C4-2B (cell line): Measurements from ENCODE around the gene AFF3.

Source experiments
- H3K27ac ChIP-seq: fragments of 450-650 bp; 2 replicates; pipeline ENCODE4 v1.5.1; 2017
- ZFX ChIP-seq: fragments of 450-650 bp; IDR thresholded peaks from 2 replicates; pipeline ENCODE4 v1.6.1; 2017
- TF ChIP-seq, protein P1 (sequence below): fragments of 450-650 bp; conservative IDR thresholded peaks from 2 replicates; pipeline ENCODE4 v1.5.1; 2017; ENCODE audit warnings: mild to moderate bottlenecking

Gene AFF3

DNA sequence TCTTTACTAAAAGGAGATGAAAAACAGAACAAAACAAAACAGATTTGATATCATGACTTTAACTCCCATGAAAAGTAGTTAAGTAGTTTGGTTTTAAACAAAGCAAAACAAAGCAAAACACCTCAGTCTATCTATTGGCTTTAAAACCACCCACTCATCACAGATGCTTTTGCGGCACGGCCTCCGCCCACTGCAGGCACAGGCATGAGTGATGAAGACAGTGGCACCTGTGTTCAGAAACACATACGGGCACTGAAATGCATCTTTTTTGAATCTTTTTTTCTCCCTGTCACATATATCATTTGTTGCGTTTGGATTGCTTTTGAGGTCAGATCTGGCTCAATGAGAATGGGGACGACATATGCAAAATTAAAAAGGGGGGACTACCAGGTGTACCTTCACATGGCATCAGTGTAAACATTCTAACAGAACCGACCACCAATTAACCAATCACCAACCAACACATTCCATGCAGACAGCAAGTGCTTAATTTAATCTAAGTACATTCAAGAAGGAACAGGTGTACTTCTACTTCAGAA, 505.2 kb downstream of the AFF3 start:
- no peak for TF ChIP-seq ZFX
- TF ChIP-seq, protein P1, sequence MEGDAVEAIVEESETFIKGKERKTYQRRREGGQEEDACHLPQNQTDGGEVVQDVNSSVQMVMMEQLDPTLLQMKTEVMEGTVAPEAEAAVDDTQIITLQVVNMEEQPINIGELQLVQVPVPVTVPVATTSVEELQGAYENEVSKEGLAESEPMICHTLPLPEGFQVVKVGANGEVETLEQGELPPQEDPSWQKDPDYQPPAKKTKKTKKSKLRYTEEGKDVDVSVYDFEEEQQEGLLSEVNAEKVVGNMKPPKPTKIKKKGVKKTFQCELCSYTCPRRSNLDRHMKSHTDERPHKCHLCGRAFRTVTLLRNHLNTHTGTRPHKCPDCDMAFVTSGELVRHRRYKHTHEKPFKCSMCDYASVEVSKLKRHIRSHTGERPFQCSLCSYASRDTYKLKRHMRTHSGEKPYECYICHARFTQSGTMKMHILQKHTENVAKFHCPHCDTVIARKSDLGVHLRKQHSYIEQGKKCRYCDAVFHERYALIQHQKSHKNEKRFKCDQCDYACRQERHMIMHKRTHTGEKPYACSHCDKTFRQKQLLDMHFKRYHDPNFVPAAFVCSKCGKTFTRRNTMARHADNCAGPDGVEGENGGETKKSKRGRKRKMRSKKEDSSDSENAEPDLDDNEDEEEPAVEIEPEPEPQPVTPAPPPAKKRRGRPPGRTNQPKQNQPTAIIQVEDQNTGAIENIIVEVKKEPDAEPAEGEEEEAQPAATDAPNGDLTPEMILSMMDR = no peak
- H3K27ac ChIP-seq = no peak overlapping the region

DNA sequence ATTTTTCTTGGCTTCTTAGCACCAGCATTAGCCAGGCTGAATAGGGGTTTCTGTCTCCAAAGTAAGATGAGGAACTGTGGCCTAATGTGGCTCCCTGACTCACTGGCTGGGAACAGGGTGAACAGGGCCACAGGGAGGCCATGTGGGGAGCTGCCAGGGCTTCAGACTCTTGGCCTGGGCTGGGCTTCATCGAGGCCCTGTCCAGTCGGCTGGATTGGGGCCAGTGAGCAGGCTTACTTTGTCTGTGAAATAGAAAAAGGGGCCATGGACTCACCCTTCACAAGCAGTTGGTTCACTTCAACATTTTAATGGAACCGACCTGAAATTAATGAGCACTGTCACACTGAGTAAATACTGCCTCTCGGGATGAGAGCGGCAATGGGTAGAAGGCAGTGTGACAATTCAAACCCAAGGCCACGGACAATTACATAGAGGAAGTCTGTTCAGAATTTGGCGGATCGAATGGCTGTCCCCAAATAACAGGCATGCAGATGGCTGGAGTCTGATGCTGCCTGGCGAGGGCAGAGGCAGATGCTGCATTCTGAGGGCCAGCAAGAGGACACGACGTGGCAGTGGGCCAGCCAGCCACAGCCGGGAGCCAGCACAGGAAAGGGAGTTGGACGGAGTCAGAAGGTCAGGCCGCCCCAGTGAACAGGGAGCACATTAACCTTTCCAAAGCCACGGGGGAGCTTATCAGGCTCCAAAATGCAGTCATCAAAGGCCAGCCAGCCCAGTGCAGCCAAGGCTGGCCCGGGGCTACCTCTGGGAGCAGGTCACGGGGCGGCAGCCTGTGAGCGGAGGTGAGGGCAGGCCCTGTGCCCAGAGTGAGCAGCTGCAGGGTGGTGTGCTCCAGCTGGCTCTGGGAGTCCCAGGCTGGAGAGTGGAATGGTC, 506.0 kb downstream of the AFF3 start:
- no peak overlapping the region for H3K27ac ChIP-seq
- TF ChIP-seq ZFX = no peak
- TF ChIP-seq, protein P1 = no peak

DNA sequence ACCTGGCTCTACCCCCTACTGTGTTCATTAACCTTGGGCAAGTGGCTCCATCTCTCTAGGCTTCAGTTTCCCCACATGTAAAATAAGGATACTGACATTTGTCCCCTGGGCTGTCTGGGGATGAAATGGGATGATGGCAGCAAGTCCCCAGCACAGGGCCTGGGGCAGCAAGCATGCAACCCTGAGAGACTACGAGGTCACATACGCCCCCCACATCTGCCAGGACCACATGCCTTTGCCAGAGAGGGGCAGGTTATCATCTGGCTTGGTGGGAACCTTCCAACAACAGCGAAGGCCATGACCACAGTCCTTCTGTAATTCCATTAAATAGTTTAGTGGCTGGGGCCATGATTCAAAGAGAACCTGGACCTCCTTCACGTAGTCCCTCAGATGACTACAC, 506.7 kb downstream of the AFF3 start:
- no peak for TF ChIP-seq ZFX
- TF ChIP-seq, protein P1 = no peak
- H3K27ac ChIP-seq = no peak overlapping the region

GRCh38 chr2:99634234-99634633, 508.2 kb downstream of the AFF3 start:
- H3K27ac ChIP-seq = no peak overlapping the region
- TF ChIP-seq, protein P1 = no peak
- TF ChIP-seq ZFX = no peak

GRCh38 chr2:99631700-99632099, 510.7 kb downstream of the AFF3 start:
- TF ChIP-seq, protein P1 = no peak
- TF ChIP-seq ZFX = no peak
- no peak overlapping the region for H3K27ac ChIP-seq

DNA sequence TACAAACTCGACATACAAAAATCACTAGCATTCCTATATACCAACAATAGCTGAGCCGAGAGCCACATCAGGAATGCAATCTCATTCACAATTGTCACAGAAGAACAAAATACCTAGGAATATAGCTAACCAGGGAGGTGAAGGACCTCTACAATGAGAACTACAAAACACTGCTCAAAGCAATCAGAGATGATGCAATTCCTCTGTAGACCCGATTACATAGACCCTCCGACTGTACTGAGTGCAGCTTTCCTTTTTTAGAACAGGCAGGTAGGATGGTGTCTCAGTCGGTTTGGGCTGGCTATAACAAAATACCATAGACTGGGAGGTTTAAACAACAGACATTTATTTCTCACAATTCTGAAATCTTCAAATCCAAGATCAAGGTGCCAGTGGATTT, 513.1 kb downstream of the AFF3 start:
- H3K27ac ChIP-seq = no peak overlapping the region
- no peak for TF ChIP-seq ZFX
- TF ChIP-seq, protein P1 = no peak

DNA sequence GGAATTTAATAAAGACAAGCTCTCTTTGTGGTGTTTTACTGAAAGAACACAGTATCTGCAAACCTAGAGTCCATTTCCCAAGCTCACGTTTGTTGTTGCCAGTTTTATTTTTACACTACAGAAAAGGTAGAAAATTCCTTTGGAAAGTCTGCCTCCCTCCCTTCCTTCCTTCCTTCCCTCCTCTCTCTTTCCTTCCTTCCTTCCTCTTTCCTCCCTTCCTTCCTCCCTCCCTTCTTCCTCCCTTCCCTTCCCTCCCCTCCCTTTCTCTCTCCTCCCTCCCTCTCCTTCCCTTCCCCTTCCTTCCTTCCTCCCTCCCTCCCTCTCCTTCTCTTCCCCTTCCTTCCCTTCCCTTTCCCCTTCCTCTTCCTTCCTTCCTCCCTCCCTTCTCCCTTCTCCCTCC, 516.2 kb downstream of the AFF3 start:
- TF ChIP-seq, protein P1 = no peak
- TF ChIP-seq ZFX = no peak
- no peak overlapping the region for H3K27ac ChIP-seq
